Inflammatory macrophage (primary cell): ENCODE results near the gene NUP214.
"Not testable (repeated sequence)": the region's sequence is repeated elsewhere in the genome, so short reads cannot be mapped to it uniquely, and the experiment has no call there.

ENCODE experiments used
- DNase-seq, 2 donors: peaks; one replicate each; pipeline ENCODE4 v3.0.0-alpha.2; 2020 to 2022

NUP214 gene

DNA sequence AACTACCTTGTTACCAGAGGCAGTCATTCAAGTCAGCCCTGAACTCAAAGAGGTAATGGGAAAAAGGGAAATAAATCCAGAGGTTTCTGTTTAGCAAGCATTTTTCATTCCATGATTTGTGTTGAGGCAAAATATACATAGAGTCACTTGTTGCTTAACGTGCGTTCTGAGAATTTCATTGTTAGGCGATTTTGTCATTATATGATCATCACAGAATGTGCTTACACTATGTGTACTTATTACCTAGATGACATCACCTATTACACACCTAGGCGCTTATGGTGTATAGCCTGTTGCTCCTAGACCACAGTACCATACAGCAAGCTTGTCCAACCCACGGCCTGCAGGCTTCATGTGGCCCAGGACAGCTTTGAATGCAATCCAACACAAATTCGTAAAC, 36.2 kb downstream of the NUP214 start:
- DNase-seq = no peak

DNA sequence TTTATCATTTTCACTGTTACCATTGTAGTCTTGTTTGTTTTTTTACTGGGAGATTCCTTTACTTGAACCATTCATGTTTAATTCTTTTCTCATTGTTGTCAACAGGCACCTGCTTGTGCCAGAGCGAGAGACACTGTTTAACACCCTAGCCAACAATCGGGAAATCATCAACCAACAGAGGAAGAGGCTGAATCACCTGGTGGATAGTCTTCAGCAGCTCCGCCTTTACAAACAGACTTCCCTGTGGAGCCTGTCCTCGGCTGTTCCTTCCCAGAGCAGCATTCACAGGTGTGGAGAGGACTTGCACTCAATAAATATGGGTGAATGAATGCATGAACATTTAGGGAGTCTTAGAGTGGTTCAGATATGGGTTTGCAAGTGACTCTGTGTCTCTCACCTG, 37.5 kb downstream of the NUP214 start:
- no peak for DNase-seq

DNA sequence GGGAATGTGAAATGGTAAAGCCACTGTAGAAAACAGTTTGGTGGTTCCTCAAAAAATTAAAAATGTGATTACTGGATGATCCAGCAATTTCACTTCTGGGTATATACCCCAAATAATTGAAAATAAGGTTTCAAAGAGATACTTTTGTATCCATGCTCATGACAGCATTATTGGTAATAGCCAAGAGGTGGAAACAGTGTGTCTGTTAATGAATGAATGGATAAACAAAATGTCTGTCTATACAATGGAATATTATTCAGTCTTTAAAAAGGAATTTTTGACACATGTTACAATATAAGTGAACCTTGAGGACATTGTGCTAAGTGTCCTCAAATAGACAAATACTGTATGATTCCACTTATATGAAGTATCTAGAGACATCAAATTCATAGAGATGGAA, 40.1 kb downstream of the NUP214 start:
- no peak for DNase-seq

DNA sequence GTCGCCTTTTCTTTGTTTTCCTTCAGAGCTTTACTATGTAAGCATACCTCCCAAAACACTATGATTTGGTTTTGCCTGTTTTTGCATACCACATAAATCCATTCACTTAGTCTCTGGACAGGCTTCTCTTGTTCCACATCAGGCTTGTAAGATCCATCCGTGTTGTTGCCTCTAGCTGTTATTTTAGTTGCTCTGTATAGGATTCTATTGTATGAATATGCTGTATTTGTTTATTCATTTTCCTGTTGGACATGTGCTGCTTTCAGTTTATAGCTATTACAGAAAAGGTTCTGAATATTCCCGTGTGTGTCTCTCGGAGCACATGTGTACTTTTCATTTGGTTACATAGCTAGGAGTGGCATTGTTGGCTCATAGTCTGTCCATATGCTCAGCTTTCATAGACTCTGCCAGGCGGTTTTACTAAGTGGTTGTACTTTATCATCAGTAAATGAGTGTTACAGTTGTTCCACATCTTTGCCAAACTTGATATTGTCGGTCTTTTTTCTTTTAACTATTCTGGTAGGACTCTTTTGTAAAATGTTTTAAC, 41.8 kb downstream of the NUP214 start:
- DNase-seq = no peak

DNA sequence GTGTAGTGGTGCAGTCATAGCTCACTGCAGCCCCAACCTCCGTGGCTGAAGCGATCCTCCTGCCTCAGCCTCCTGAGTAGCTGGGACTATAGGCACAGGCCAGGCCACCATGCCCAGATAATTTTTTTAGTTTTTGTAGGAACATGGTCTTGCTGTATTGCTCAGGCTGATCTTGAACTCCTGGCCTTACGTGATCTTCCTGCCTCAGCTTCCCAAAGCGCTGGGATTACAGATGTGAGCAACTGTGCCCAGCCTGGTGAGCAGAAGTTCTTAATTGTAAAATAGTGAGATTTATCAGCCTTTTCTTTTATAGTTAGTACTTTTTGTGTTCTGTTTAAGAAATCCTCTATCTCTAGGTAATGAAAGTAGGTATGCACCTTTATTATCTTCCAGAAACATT, 42.5 kb downstream of the NUP214 start:
- no peak for DNase-seq

DNA sequence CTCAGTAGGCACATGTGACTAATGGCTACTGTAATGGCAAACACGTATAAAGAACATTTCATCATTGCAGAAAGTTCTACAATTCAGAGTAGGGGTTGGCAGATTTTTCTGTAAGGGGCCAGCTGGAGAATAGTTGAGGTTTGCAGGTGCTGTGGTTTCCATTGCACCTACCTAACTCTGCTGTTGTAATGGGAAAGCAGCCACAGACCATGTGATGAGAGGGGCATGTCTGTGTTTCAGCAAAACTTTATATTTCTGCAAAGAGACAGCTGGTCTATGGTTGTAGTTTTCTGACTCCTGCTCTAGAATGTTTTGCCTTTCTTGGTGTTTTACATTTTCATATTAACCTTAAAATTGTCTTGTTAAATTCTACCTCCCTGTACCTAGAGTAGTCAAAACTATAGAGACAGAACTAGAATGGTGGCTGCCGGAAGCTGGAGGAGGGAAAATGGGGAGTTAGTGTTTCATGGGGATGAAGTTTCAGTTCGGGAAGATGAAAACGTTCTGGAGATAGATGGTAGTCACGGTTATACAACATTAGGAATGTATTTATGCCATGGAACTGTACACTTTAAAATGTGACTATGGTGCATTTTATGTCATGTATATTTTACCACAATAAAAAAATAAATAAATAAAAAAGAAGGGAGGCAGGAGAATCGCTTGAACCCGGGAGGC, 44.3 kb downstream of the NUP214 start:
- no peak for DNase-seq

DNA sequence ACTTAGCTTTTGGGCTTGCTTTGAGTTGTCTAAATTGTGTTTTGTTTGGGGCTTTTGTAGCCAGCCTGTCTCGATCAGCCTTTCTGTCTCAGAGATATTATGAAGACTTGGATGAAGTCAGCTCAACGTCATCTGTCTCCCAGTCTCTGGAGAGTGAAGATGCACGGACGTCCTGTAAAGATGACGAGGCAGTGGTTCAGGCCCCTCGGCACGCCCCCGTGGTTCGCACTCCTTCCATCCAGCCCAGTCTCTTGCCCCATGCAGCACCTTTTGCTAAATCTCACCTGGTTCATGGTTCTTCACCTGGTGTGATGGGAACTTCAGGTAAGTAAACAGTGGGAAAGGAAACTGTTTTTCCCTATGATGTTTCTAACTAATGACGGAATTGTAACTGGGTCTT, 48.6 kb downstream of the NUP214 start:
- DNase-seq = no peak

DNA sequence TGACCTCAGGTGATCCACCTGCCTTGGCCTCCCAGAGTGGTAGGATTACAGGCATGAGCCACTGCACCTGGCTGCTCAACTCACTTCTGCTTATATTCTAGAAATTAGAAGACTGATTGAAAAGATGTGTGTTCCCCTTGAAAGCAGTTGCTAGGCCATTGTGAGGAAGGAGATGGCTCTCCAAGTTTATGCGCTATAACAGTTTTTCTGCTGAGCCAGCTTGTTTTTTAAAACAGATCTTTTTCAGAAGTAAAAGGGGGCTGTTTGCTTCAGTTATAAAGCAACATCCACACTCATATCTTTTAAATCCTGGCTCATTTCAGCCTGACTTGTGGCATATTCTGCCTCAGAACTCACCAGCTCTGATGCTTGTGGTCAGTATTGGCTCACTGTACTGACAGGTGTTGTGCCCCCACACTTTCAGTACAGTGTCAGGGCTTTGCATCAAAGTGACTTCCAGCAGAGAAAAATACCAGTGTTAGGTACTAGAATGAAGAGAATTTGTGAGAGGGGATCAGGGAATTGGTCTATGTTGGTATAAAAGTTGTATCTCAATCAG, 49.4 kb downstream of the NUP214 start:
- DNase-seq = no peak

DNA sequence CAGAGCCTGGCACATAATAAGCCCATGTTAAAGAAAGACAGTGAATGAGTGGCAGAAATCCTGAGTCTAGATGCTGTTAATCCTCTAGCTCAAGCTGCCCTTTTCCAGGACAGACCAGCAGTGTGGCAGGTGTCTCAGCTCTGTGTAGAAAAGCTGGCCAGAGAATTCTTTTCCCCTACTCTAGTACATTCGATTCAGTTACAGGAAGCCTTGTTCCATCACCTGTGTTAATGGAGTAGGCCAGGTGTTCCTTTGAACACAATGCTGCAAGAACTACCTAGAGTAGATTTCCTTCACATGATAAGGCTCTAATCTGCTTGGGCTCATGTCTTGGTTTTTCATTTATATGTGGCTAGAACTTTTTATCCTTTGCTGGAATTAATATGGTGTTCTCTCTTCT, 52.5 kb downstream of the NUP214 start:
- DNase-seq = no peak

DNA sequence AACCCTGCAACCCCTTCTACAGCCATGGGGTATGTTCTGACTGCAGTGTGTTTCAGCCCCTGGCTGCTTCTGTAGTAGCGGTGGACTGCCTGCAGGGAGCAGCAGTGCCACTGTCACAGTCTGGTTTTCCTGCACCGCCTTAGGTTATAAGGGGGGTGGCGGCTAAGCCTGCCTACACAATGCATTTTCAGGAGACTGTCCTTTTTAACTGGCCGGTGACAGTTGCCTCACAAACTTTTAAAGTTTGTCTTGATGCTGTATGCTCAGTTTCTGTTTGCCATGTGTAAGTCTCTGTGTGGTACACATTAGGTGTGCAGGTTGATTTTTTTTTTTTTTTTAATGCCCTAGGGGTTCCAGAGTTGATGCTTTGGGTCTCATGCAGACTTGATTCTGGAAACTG, 53.0 kb downstream of the NUP214 start:
- peak; percentile 70 to 71 for DNase-seq

DNA sequence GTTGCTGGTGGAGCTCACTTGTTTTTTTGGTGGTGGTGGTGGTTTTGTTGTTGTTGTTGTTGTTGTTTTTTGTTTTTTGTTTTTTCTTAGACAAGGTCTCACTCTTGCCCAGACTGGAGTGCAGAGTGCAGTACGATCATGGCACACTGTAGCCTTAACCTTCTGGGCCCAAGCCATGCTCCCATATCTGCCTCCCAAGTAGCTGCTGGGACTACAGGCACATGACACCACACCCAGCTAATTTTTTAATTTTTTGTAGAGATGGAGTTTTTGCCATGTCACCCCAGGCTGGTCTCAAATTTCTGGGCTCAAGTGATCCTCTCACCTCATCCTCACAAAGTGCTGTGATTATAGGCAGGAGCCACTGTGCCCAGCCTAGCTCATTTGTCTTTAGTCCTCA, 53.5 kb downstream of the NUP214 start:
- DNase-seq = no peak

DNA sequence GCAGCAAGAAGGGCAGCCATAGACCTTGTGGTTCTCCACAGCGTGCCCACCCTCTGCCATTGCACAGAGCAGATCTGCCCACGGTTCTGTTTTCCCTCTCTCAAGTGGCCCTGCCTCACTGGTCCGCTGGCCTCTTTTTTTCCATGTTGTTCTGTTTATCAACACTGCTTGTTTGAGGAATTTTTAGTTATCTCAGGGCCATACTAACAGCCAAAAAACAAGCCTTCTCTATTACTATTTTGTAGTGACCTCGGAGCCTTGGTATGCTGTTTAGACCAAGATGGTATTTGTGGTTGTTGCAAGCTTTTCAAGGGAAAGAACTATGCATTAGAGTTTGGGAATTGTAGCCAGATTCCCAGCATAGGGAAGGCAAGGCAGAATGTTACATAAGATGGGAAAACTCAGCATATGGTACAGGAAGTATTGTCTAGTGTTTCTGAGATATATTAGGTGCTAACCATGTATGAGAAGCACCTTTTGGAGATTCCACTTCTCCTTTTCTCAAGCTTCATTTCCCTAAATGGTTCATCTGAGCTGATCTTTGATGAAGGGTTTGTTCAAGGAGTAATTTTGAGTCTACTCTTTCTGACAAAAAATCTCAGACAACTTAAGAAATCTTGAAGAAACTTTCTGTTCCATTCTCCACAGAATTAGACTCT, 54.3 kb downstream of the NUP214 start:
- DNase-seq = no peak

DNA sequence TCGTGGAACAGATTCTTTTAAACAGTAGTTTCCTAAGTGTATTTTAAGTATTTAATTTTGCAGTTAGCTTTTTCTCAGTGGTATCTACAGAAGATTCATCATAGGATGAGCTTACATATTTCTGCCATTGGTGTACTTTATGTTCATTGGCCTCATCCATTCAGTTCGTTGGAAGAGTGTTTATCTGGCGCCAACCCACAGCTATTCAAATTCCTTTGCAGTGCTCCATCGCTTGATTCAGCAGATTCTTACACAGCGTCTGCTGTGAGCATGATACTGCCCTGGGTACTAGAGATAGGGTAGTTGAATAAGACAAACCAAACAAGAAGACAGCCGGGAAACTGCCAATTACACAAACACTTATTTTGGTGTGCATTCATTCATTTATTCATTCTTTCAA, 55.1 kb downstream of the NUP214 start:
- DNase-seq = no peak

DNA sequence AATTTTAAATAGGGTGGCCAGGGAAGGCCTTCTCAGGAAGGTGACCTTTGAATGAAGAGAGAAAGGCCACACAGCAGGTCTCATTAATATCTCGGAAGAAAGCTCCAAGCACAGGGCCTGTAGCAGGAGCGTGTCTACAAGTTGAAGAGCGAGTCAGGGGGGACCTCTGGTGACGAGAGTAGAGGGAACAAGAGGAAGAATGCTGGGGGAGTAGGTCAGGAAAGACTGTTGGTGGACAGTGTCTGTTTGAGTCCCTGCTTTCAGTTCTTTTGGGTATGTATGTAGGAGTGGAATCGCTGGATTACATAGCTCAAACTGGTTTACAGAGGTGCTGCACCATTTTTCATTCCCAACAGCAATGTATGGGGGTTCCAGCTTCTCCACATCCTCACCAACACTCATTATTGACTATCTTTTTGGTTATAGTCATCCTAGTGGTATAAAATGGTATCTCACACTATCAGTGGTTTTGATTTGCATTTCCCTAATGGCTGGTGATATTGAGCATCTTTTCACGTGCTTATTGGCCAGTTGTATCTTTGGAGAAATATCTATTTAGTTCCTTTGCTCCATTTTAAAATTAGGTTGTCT, 55.8 kb downstream of the NUP214 start:
- DNase-seq = no peak

DNA sequence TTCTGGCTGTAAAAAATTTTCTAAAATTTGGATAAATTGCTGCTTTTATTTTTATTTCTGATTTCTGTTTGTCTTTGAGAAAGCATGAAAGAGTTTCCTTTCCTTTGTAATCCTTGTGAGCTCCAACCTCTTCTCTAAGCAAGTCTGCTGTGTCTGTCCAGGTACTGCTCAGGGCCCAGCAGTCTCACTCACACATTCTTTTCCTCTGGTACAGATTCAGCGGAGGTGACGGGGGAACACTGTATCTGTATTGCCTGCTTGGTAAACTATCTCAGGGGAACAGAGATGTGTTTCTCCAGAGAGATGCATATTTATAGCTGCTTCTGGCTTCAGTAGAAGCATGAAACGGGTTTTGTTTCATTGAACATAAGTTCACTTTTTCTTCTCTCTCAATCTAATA, 60.5 kb downstream of the NUP214 start:
- no peak for DNase-seq

DNA sequence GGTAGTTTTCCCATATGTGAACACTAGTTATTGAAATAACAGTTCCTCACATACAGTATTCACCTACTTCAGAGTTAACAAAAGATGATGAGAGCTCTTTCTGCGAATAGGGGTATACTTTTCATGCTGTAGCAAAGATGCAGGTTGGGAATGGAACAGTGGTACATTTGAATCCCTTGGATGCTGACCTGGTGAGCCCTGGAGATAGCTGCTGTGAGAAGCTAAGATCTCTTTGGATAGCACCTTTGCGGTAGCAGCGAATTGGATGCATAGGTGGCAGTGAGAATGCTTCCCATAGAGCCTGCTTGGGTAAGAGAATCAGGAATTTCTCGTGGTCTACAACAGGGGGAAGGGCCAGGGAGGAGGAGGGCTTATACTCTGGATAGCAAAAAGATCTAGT, 61.2 kb downstream of the NUP214 start:
- DNase-seq = no peak

DNA sequence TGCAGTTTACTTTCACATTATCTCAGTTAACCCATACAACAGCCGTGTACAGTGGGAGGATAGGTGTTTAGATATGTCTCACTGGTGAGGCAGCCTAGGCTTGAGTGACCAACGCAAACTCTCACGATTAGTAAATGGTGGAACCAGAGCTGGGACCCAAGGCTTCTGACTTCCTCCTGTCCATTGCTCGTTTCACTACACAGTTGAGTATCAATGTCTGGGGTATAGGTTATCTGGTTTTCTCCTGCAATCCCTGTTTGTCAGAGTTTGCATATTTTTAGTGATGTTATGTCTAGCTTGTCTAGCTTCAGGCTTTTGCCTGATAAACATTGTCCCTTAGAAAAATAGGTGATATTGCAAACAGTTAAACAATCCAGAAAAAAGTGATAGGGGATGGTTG, 62.6 kb downstream of the NUP214 start:
- DNase-seq = no peak

DNA sequence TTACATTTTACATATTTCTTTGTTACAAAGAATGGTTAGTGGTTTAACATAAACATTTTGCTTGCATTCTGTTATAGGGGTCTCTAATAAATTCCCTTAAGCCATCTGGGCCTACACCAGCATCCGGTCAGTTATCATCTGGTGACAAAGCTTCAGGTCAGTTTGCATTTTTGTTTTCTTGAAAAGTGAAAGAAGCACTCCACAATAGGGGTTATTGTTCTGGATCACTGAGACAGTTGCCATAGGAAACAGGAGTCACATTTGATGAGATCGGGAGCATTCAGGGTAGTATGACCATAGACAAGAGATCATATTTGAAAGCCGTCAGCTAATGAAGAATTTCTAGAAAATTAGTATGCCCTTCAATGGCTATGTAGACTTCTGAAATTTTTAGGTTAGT, 63.6 kb downstream of the NUP214 start:
- no peak for DNase-seq

DNA sequence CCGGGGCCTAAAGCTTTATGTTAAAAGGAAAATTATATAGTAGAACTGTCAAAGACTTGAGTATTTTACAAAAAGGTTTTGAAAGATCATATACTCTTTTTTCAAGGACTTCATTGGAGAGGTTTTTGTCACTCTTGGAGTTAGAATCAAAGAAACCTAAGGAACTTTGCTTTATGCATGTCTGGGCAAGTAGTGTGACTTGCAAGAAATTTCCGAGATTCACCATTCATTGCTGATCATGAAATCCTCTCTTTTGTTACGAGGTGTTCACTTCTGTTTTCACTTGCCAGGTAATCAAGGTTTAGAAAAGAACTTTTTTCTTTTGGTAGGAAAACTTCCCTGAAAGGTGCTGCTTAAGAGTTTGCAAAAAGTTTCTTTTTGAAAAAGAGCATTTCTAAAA, 64.8 kb downstream of the NUP214 start:
- DNase-seq = no peak

DNA sequence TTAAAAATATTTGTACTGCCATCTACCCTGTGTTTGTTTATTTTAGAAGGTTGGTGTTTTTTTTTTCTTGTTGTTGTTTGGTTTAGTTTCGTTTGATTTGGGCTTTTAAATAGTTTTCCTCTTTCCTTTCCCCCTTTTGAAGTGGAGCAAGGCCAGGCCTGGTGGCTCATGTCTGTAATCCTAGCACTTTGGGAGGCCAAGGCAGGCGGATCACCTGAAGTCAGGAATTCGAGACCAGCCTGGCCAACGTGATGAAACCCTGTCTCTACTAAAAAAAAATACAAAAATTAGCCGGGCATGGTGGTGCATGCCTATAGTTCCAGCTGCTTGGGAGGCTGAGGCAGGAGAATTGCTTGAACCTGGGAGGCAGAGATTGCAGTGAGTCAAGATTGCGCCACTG, 65.6 kb downstream of the NUP214 start:
- DNase-seq = not testable (repeated sequence)

DNA sequence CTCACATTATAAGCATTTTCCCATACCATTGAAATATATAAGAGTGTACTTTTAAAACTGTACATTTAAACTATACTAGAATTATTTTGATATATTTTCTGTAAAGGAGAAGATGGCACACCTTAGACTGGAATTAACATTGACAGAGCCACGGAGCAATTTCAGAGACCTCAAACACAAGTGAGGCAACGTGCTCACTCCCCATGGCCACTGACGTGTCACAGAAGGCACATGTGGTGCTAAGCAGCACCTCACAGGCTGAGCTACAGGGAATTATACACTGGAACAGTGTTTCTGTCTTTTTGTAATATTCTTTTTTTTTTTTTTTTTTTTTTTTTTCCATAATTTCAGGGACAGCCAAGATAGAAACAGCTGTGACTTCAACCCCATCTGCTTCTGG, 66.5 kb downstream of the NUP214 start:
- DNase-seq = no peak

DNA sequence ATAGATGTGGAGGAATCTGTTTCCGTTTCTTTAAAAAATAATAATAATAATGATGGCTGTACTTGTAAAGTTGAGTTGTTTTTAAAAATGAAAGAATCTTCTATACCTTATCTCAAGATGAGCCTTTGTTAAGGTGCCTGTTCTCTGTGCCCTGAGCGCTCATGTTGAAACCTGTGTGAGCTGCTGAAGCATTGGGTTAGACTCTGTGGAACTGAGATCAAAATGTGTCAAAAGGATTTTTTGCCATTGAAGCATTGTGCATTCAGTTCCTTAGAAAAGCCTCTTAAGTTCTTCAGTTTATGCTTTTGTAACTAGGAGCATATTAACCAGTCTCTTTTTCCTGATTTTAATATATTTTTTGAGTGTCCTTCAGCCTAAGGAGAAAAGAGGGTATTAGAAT, 67.7 kb downstream of the NUP214 start:
- DNase-seq = no peak

DNA sequence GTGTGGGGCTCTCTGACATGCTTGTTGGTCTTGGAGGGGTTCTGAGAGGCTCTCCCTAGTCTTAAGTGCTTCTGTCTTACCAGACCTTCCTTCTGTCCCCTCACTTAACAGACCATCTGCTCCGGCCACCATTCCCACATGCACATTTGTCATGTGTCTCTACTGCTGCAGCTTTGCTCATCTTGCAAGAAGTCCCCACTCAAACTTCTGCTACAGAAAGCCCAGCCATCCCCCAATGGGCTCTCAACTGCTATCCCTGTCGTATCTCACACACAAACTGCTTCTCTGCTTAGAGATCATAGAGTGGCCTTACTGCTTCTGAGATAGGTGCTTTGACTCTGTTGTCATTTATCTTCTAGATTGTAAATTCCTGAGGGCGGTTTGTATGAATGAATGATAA, 69.4 kb downstream of the NUP214 start:
- no peak for DNase-seq
